ENCODE measurements around the gene PFKFB1.

The PFKFB1 gene

DNA sequence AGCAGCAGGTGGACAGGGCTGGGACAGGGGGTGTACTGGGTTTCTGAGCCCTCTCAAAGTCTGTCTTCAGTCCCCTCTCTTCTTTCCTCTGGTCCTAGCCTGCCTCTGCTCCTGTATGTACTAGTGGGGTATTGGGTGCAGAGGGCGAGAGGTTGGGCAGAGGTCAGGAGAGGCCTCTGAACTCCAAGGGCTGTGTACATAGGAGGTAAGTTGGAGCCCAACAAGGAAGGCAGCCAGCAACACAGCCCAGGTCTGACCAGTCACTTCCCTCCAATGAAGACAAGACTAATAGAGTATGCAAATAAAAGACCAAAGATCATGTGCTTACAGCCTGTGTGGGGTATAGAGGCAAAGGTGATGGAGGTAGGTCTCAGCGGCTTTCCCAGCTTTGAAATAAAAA, at the start of gene PFKFB1:
Gene PFKFB1 (minus strand): TSS at position 90 of the 400 bp plus-strand sequence. CDS start 181 bp downstream, outside the sequence.
- Histone ChIP-seq H4K20me1 (ENCODE audit: insufficient read depth, low read length) (no peaks in the 10 kb centered on the region), H3K27me3 (ENCODE audit: low read depth, low read length) (no peaks in the 10 kb centered on the region), H3K4me2 (ENCODE audit: low read length) (peak within 1 kb of the TSS; percentile 34), H3K4me3 (ENCODE audit: low read length) (no peak within 1 kb of the TSS), H3K27ac (ENCODE audit: low read length) (no peak within 1 kb of the TSS), H3K4me1 (ENCODE audit: low read length) (peaks cover 20% of the 10 kb centered on the region), H2AFZ (ENCODE audit: low read depth, low read length) (no peak within 1 kb of the TSS), H3K36me3 (replicated peaks; ENCODE audit: low read depth, low read length) (no peaks in the 10 kb centered on the region), H3K9ac (ENCODE audit: low read length) (no peak within 1 kb of the TSS), H3K79me2 (ENCODE audit: low read length) (no peaks in the 10 kb centered on the region), H3K9me3 (ENCODE audit: insufficient read depth, low read length) (no peaks in the 10 kb centered on the region)
- no peak for TF ChIP-seq EZH2phosphoT487 (IDR thresholded peaks at IDR 0.05; ENCODE audit: low read depth)

DNA sequence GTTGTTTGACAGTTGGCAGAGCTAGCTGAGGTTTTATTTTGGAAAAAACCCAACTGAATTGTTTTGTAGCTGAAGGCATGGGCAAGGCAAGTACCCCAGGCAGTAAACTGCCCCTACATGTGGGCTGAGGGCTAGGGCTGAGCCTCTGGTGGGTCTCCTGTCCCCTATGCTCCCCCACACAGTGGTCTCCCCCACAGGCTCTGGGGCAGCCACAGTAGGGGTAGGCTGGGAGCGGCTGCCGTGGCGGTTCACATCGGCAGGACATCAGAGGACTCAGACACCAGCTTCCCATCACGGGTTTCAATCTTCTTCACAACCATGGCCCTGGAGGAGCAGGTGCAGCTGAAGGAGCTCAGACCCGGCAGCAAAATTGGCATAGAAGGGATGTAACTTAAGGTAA, 47.5 kb upstream of the PFKFB1 start:
- Histone ChIP-seq H4K20me1 (ENCODE audit: insufficient read depth, low read length) (no peaks in the 10 kb centered on the region), H3K27me3 (ENCODE audit: low read depth, low read length) (no peaks in the 10 kb centered on the region), H3K4me3 (ENCODE audit: low read length) (no peak overlapping the region), H3K79me2 (ENCODE audit: low read length) (no peaks in the 10 kb centered on the region), H3K4me1 (ENCODE audit: low read length) (no peaks in the 10 kb centered on the region), H3K9me3 (ENCODE audit: insufficient read depth, low read length) (no peaks in the 10 kb centered on the region), H2AFZ (ENCODE audit: low read depth, low read length) (no peak overlapping the region), H3K9ac (ENCODE audit: low read length) (no peak overlapping the region), H3K27ac (ENCODE audit: low read length) (no peak overlapping the region), H3K36me3 (replicated peaks; ENCODE audit: low read depth, low read length) (no peaks in the 10 kb centered on the region), H3K4me2 (ENCODE audit: low read length) (no peak overlapping the region)
- TF ChIP-seq, protein P1, sequence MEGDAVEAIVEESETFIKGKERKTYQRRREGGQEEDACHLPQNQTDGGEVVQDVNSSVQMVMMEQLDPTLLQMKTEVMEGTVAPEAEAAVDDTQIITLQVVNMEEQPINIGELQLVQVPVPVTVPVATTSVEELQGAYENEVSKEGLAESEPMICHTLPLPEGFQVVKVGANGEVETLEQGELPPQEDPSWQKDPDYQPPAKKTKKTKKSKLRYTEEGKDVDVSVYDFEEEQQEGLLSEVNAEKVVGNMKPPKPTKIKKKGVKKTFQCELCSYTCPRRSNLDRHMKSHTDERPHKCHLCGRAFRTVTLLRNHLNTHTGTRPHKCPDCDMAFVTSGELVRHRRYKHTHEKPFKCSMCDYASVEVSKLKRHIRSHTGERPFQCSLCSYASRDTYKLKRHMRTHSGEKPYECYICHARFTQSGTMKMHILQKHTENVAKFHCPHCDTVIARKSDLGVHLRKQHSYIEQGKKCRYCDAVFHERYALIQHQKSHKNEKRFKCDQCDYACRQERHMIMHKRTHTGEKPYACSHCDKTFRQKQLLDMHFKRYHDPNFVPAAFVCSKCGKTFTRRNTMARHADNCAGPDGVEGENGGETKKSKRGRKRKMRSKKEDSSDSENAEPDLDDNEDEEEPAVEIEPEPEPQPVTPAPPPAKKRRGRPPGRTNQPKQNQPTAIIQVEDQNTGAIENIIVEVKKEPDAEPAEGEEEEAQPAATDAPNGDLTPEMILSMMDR (IDR thresholded peaks at IDR 0.05; ENCODE audit: low read depth, low read length), result no peak
- TF ChIP-seq EZH2phosphoT487 (IDR thresholded peaks at IDR 0.05; ENCODE audit: low read depth), result no peak

DNA sequence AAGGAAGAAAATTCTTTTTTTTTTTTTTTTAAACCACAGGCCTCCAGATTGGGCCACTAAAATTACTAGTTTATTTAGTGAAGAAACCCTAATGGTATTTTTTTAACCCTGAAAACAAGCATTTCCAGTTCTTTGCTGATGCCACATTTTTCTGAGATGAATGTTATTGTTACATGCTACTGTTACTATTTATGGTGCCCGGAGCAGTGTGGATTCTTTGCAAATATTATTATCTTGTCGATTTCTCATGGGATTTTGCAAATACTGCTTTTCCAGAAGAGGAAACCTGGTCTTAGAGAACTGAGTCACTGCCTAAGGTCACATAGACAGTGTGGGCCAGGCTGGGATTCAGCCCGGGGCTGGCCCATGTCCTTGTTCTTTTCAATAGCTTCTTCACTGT, 45.5 kb upstream of the PFKFB1 start:
- TF ChIP-seq EZH2phosphoT487 (IDR thresholded peaks at IDR 0.05; ENCODE audit: low read depth), result no peak
- TF ChIP-seq, protein P1 (IDR thresholded peaks at IDR 0.05; ENCODE audit: low read depth, low read length), result no peak
- Histone ChIP-seq H3K9ac (ENCODE audit: low read length) (no peak overlapping the region), H3K4me1 (ENCODE audit: low read length) (no peaks in the 10 kb centered on the region), H3K27ac (ENCODE audit: low read length) (no peak overlapping the region), H4K20me1 (ENCODE audit: insufficient read depth, low read length) (no peaks in the 10 kb centered on the region), H3K9me3 (ENCODE audit: insufficient read depth, low read length) (no peaks in the 10 kb centered on the region), H3K27me3 (ENCODE audit: low read depth, low read length) (no peaks in the 10 kb centered on the region), H3K36me3 (replicated peaks; ENCODE audit: low read depth, low read length) (no peaks in the 10 kb centered on the region), H2AFZ (ENCODE audit: low read depth, low read length) (no peak overlapping the region), H3K4me2 (ENCODE audit: low read length) (no peak overlapping the region), H3K79me2 (ENCODE audit: low read length) (no peaks in the 10 kb centered on the region), H3K4me3 (ENCODE audit: low read length) (no peak overlapping the region)

DNA sequence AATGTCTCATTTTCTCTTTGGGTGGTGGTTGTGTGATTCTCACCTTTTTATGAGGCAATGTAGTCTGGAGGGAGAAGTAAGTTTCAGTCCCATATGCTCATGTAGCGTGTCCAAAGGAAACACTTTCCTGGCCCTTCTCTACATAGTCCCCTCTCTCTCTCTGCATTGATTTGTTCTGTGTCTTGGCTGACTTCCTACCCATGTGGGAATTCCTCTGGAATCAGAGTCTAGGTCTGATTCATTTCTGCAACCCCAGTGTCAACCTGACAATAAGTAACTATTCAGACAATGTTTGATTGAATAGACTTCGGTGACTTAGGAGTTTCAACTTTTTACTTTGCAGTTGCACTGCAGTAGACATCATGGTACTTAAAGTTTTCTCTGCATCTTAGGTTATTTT, 39.4 kb upstream of the PFKFB1 start:
- TF ChIP-seq, protein P1 (IDR thresholded peaks at IDR 0.05; ENCODE audit: low read depth, low read length), result no peak
- TF ChIP-seq EZH2phosphoT487 (IDR thresholded peaks at IDR 0.05; ENCODE audit: low read depth), result no peak

More for the DNA sequence above, 39.4 kb upstream of the PFKFB1 start:
- no peak overlapping the region for H3K4me3 ChIP-seq (ENCODE audit: low read length)
- H3K79me2 ChIP-seq (ENCODE audit: low read length), result no peaks in the 10 kb centered on the region
- H3K4me2 ChIP-seq (ENCODE audit: low read length), result no peak overlapping the region
- no peak overlapping the region for H3K9ac ChIP-seq (ENCODE audit: low read length)
- H3K27me3 ChIP-seq (ENCODE audit: low read depth, low read length), result no peaks in the 10 kb centered on the region
- no peaks in the 10 kb centered on the region for H4K20me1 ChIP-seq (ENCODE audit: insufficient read depth, low read length)
- no peaks in the 10 kb centered on the region for H3K36me3 ChIP-seq (replicated peaks; ENCODE audit: low read depth, low read length)
- H2AFZ ChIP-seq (ENCODE audit: low read depth, low read length), result no peak overlapping the region
- H3K27ac ChIP-seq (ENCODE audit: low read length), result no peak overlapping the region
- no peaks in the 10 kb centered on the region for H3K4me1 ChIP-seq (ENCODE audit: low read length)
- H3K9me3 ChIP-seq (ENCODE audit: insufficient read depth, low read length), result no peaks in the 10 kb centered on the region
